Epithelial cell of prostate (primary cell): ENCODE measurements around the gene NTPCR.
A peak's percentile ranks its signal among the peaks of the same experiment; 100 is the strongest.
"Not testable (repeated sequence)": the region's sequence is repeated elsewhere in the genome, so short reads cannot be mapped to it uniquely, and the experiment has no call there.

Experiments
- DNase-seq: peaks from one replicate; pipeline ENCODE4 v3.0.0-alpha.2; 2011; ENCODE audit warnings: low read depth, low spot score
- H3K27ac ChIP-seq: fragments of 450-650 bp; 2 replicates; pipeline ENCODE4 v1.5.1; 2017; ENCODE audit warnings: mild to moderate bottlenecking

NTPCR gene, protein sequence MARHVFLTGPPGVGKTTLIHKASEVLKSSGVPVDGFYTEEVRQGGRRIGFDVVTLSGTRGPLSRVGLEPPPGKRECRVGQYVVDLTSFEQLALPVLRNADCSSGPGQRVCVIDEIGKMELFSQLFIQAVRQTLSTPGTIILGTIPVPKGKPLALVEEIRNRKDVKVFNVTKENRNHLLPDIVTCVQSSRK

GRCh38 chr1:232950197-232951176 lies at the start of gene NTPCR:
NTPCR (plus strand) TSS chr1:232950611; CDS start chr1:232950711, 100 bp downstream.
- peak within 1 kb of the TSS; percentile 78 for H3K27ac ChIP-seq
- peak; percentile 33 for DNase-seq

- H3K27ac ChIP-seq, result no peak overlapping the region
- DNase-seq, result no peak
Observed at GRCh38 chr1:232900818-232901217, 49.6 kb upstream of the NTPCR start.

GRCh38 chr1:232901255-232901654 lies 49.2 kb upstream of the NTPCR start:
- no peak for DNase-seq
- no peak overlapping the region for H3K27ac ChIP-seq

DNA sequence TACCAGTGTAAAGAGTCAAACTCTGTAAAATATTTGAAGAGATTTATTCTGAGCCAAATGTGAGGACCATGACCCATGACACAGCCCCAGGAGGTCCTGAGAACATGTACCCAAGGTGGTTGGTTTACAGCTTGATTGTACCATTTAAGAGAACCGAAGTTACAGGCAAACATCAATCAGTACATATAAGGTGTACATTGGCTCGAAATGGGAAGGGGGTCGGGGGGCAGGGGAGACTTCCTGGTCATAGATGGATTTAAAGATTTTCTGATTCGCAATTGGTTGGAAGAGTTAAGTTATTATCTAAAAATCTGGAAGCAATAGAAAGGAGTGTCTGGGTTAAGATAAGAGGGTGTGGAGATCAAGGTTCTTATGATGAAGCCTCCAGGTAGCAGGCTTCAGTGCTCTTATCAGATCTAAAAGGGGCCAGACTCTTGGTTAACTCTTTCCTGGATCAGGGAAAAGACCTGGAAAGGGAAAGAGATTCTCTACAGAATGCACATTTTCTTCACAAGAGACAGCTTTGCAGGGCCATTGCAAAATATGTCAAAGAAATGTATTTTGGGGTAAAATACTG lies 47.5 kb upstream of the NTPCR start:
- DNase-seq, result no peak
- no peak overlapping the region for H3K27ac ChIP-seq

DNA sequence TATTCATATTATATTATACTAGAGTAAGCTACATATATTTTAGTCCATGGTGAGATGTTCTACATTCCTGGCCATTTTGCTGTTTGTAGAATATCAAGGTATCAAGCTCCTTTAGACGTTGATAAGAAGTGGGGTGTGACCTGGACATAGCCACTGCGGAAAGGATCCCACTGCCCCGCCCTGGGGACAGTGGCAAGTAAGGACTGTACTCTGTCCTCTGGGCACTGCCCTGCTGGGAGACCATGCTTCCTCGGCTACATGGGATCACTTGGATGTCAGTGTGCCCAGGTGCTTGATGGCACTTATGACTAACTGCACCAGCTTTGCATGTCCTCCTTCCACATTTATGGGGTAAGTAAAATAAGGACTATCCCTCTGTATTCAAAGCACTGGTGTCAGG lies 46.3 kb upstream of the NTPCR start:
- no peak overlapping the region for H3K27ac ChIP-seq
- no peak for DNase-seq

DNA sequence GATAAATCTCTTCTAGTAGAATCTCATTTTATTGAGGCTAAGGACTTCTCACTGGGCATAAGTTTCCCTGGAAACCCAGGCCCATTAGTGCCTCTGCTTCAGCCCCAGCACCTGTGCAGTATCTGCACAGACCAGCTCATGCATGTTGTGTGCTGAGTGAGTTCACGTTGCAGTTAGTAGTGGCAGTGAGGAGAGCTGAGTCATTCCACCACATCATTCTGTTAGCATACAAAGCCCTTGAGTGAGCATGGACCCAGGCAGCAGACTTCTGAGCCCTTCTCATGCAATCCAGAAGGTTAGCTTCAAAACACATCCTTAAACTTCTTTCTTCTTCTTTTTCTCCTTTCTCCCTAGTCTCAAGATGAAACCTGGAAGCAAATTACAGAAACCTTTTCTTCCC lies 45.8 kb upstream of the NTPCR start:
- no peak overlapping the region for H3K27ac ChIP-seq
- peak; percentile 64 for DNase-seq

GRCh38 chr1:232905331-232906034 lies 44.9 kb upstream of the NTPCR start:
- H3K27ac ChIP-seq, result no peak overlapping the region
- no peak for DNase-seq

DNA sequence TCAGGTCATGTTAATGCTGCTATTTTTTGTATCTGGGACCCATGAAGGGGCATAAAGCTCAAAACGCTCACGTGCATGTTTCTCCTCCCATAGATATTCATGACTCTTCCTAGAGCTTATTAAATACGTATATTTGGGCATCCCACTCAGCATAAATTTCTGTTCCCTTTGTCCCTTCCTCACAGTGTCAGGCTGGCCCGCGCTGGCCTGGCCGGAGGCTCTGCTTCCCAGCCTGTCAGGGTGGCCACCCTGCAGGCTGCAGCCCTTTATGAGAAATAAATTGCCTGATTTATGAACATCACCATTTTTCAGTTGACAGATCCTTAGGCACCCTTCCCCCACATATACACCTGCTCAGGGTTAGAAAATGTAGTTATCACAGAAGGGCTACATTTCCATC lies 44.0 kb upstream of the NTPCR start:
- no peak overlapping the region for H3K27ac ChIP-seq
- no peak for DNase-seq

DNA sequence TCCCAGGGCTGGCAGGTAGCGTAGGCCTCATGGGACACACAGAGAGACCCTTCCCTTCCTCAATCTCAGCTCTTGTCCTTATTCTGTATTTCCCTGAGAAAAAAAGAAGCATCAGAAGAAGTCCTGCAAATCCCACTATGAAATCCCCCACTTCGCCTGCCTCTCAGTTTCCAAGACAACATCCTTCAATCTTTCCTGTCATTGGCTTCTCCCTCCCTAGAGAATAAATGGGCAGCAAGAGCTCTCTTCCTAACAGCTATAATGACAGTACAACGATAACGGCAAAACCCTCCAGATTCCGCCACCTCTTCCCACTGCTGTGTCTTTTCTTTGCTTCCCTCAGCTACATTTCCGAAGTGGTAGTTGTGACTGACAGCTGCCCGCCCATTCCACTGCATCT lies 41.6 kb upstream of the NTPCR start:
- no peak overlapping the region for H3K27ac ChIP-seq
- DNase-seq, result no peak

DNA sequence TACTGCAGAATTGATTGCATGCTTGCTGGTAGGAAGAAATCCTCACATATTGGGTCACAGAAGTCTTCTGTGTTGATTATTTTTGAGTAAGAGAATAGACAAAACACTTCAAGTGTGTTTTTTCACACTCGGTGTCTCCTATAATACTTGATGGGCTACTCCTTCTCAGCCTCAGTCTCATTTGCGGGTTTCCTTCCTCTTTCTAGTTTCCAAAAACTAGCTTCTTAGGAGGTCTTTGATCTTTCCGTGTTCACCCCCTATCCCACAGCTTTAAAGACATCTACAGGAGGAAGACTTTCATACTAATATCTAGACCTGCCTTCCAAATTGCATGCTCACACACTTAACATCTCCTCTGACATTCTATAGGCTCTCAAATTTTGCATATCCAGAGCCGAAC lies 40.7 kb upstream of the NTPCR start:
- H3K27ac ChIP-seq, result no peak overlapping the region
- no peak for DNase-seq

- DNase-seq, result no peak
- H3K27ac ChIP-seq, result no peak overlapping the region
Observed at GRCh38 chr1:232911027-232911599, 39.3 kb upstream of the NTPCR start.

- DNase-seq, result no peak
- no peak overlapping the region for H3K27ac ChIP-seq
Observed at GRCh38 chr1:232912845-232913580, 37.4 kb upstream of the NTPCR start.

DNA sequence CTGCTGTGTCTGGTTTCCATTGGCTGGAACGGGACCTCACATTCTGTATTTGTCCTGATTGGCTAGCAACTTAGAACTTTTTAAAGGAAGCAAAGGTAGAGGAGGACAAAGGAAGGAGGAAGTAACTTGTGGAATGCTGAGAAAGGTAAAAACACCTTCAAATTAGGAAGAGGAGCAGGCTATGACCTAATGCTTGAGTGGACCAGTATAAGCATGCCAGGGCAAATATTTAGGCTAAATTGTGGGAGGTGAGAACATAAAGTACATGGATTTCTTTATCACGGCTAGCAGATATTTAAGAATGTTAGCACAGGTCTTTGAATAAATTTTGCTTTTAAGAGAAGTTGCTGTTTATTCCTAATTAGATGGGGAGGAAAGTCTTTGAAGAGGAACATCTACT lies 36.1 kb upstream of the NTPCR start:
- peak overlapping the region; percentile 13 for H3K27ac ChIP-seq
- DNase-seq, result not testable (repeated sequence)

DNA sequence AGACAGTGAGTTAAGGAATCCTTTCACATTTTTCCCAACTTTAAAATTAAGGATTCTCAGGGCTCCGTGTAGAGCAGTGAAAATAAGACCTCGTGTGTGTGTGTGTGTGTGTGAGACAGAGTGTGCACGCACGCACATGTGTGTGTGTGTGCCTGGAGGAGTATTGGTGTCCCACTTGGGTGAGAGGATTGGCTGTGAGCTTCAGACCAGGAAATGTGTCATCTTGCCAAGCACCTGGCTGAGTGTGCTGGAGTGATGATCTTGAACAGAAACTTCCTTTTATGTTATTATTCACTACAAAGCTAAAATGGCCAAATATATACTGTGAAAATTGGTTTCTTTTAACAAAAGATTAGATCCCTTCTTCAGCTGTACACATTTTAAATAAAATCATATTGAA lies 35.2 kb upstream of the NTPCR start:
- DNase-seq, result no peak
- H3K27ac ChIP-seq, result peak overlapping the region; percentile 13

- no peak overlapping the region for H3K27ac ChIP-seq
- no peak for DNase-seq
Observed at GRCh38 chr1:232917053-232917452, 33.4 kb upstream of the NTPCR start.

GRCh38 chr1:232921381-232921780 lies 29.0 kb upstream of the NTPCR start:
- DNase-seq, result no peak
- H3K27ac ChIP-seq, result no peak overlapping the region

DNA sequence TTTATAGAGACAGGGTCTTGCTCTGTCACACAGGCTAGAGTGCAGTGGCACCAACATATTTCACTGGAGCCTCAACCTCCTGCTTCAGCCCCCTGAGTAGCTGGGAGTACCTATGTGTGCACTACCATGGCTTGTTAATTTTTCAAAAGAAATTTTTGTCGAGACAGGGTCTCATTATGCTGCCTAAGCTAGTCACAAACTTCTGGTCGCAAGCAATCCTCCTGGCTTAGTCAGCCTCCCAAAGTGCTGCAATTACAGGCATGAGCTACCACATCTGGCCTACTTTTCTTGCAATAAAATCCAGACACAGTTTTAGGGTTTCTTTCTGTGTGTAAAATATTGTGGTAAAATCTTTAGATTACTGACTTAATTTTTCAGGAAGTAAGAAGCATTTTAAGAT lies 27.9 kb upstream of the NTPCR start:
- H3K27ac ChIP-seq, result no peak overlapping the region
- DNase-seq, result no peak

DNA sequence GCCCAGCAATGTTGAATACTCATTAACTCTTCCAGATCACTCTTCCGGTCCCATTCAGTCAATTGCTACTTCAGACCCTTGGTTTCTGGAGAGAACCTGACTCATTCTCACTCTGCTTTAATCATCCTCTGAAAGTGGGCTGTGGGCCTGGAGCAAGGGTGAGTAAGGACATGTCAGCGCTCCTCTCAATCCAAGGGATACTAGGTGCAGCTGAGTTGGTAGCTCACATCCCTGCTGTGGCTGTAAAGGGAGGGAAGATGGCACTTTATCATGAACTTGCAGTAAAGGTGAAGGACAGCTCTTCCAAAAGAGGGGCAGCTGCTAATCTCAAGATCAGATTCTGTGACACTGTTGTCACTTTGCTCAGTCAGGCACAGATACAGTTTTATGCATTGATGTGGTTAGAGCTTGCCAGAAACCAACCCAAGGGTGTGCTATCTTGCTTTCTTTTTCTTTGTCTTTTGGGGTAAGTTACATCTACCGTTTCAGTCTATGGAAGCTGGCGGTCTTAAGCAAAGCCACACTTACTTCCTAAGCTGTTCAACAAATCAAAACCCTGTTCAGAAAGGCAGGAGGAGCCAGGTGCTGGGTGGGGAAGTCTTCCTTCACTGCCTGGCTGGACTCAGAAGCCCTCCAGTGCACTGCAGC lies 26.5 kb upstream of the NTPCR start:
- H3K27ac ChIP-seq, result peak overlapping the region; percentile 22
- DNase-seq, result peak; percentile 36

GRCh38 chr1:232924874-232925273 lies 25.5 kb upstream of the NTPCR start:
- DNase-seq, result no peak
- no peak overlapping the region for H3K27ac ChIP-seq
